Ovary (tissue), 9 donors: ENCODE measurements around the gene URB2. TPM values are rescaled to one million over a fixed set of nuclear protein-coding genes. Genes with fewer than 3 reads are reported as not detected.

Experiments
- DNase-seq, 5 donors: peaks; one replicate each; pipeline ENCODE4 v3.0.0-alpha.2; 2019 to 2020
- H3K27ac ChIP-seq, 2 donors: fragments of 200-600 bp; one replicate each; pipeline versions ENCODE4 v1.5.1 to v1.8.0; 2019 to 2022
- H3K27me3 ChIP-seq: fragments of 200-600 bp; one replicate; pipeline ENCODE4 v1.8.0; 2022
- H3K36me3 ChIP-seq: fragments of 200-600 bp; sonication (generic); one replicate; pipeline ENCODE4 v1.5.1; 2019
- H3K4me1 ChIP-seq: one replicate; pipeline ENCODE4 v1.8.1; 2013; ENCODE audit warnings: mild to moderate bottlenecking, moderate library complexity; ENCODE audit not compliant: insufficient read depth
- H3K4me3 ChIP-seq: fragments of 200-600 bp; sonication (generic); one replicate; pipeline ENCODE4 v1.5.1; 2017
- H3K9me3 ChIP-seq, 2 donors: fragments of 200-600 bp in 1 of 2; sonication (generic) in 1 of 2; one replicate each; pipeline versions ENCODE4 v1.5.1 to v1.8.1; 2013 to 2019; ENCODE audit warnings: mild to moderate bottlenecking in 1 of 2, moderate library complexity in 1 of 2
- CTCF ChIP-seq, 3 donors: fragments of 450-650 bp in 2 of 3; fragments of 200-600 bp in 1 of 3; IDR thresholded peaks; one replicate each; pipeline versions ENCODE4 v1.5.1 to v1.8.0; 2016 to 2022; ENCODE audit warnings: antibody characterized with exemption in 3 of 3, mild to moderate bottlenecking in 1 of 3
- EP300 ChIP-seq: sonication (generic); formaldehyde crosslinking; IDR thresholded peaks from one replicate; pipeline ENCODE4 v1.6.1; 2017; ENCODE audit warnings: antibody characterized with exemption
- POLR2A ChIP-seq: fragments of 450-650 bp; IDR thresholded peaks from one replicate; pipeline ENCODE4 v1.6.1; 2017; ENCODE audit warnings: antibody characterized with exemption, mild to moderate bottlenecking, moderate library complexity
- WGBS, 3 donors: extraction: QIAGEN DNeasy Blood & Tissue Kit in 1 of 3; methylation state at CpG; one replicate each; pipeline versions ENCODE4 v1.1.5 to v1.1.7; 2013 to 2017; 5-methylcytosine and 5-hydroxymethylcytosine counted together
- intact Hi-C, 4 donors: fragments of 100-400 bp; cut with DNase I; formaldehyde crosslinking; loops; one replicate each; pipeline versions ENCODE4 v1.11.0 to v1.15.1; 2022 to 2023
- polyA plus RNA-seq, 2 donors: library from polyadenylated mRNA; stranded (reverse); fragments of 200-250 nt in 1 of 2; fragments of 350-450 nt in 1 of 2; fragmentation: Illumina TruSeq in 1 of 2; extraction: RNeasy Lipid Tissue Mini Kit (QIAGEN cat#74804) in 1 of 2; gene quantifications; one replicate each; pipeline ENCODE4 v1.2.3, GENCODE V29; 2013 to 2014
- total RNA-seq, 7 donors: library from RNA; depleted of rRNA in 2 of 7; stranded (reverse); fragments of >200 nt in 2 of 7; fragmentation: NEBNext Ultra II Directional in 3 of 7; extraction: Animal tissue kit (Norgen Biotek cat#: 25700) in 3 of 7; gene quantifications; one replicate each; pipeline versions ENCODE4 v1.1.0 to v1.2.4, GENCODE V29; 2016 to 2023
- donor health status: DM: no; HTN: no; CAD: no; lungs with moderate emphysema.
- donor health status: DM: no; HTN: no; CAD: no.
- donor health status: Bipolar disorder and iron deficiency.
- donor health status: DM: yes; HTN: yes; CAD: no.
- donor health status: DM: no; HTN: no; CAD: no.
- donor health status: DM: yes; HTN: yes; CAD: no.

The URB2 gene
- total and polyA plus RNA-seq, 9 donors: 2.2 to 16.7 (median 8.0) TPM

GRCh38 chr1:229581485-229581884, 44.6 kb upstream of the URB2 start:
- intact Hi-C loops: no loop called here
- peaks cover 6% of the 10 kb centered on the region for H3K4me1 ChIP-seq
- TF ChIP-seq EP300 (no peak), POLR2A (no peak), CTCF (IDR thresholded peaks at IDR 0.05) (no peak)
- H3K9me3 ChIP-seq: no peaks in the 10 kb centered on the region
- 84 to 86% (median 85%) methylated on average over 3 of the region's 3 CpGs for WGBS, 3 donors
- no peaks in the 10 kb centered on the region for H3K36me3 ChIP-seq
- H3K4me3 ChIP-seq: no peak overlapping the region
- no peak overlapping the region for H3K27ac ChIP-seq
- H3K27me3 ChIP-seq: no peaks in the 10 kb centered on the region
- DNase-seq: no peak

- 12 to 15% (median 13%) methylated on average over 11 of the region's 11 CpGs for WGBS, 3 donors
- H3K9me3 ChIP-seq: no peaks in the 10 kb centered on the region
- no peaks in the 10 kb centered on the region for H3K36me3 ChIP-seq
- no peaks in the 10 kb centered on the region for H3K27me3 ChIP-seq
- DNase-seq: peak; percentile 47 to 62 (median 52)
- TF ChIP-seq POLR2A (no peak), CTCF (IDR thresholded peaks at IDR 0.05) (no peak), EP300 (no peak)
- no peak overlapping the region for H3K4me3 ChIP-seq
- H3K27ac ChIP-seq: peak overlapping the region in 1 of 2 donors; percentile 25
- intact Hi-C loops: no loop called here
- H3K4me1 ChIP-seq: peaks cover 6% of the 10 kb centered on the region
Observed at GRCh38 chr1:229582011-229582694, 43.9 kb upstream of the URB2 start.

GRCh38 chr1:229582715-229583114, 43.3 kb upstream of the URB2 start:
- TF ChIP-seq POLR2A: no peak
- Histone ChIP-seq H3K36me3 (no peaks in the 10 kb centered on the region), H3K27me3 (no peaks in the 10 kb centered on the region), H3K27ac (no peak overlapping the region), H3K4me1 (peaks cover 6% of the 10 kb centered on the region), H3K9me3 (no peaks in the 10 kb centered on the region), H3K4me3 (no peak overlapping the region)
- DNase-seq: no peak
- intact Hi-C loops: no loop called here
- WGBS, 3 donors: 94 to 97% (median 96%) methylated on average over 4 of the region's 4 CpGs

- H3K9me3 ChIP-seq: no peaks in the 10 kb centered on the region
- 58 to 70% (median 58%) methylated on average over 2 of the region's 2 CpGs for WGBS, 3 donors
- peaks cover 2% of the 10 kb centered on the region for H3K4me1 ChIP-seq
- no peak overlapping the region for H3K27ac ChIP-seq
- TF ChIP-seq POLR2A (no peak), EP300 (no peak), CTCF (IDR thresholded peaks at IDR 0.05) (no peak)
- intact Hi-C loops: no loop called here
- no peak overlapping the region for H3K4me3 ChIP-seq
- H3K27me3 ChIP-seq: no peaks in the 10 kb centered on the region
- no peaks in the 10 kb centered on the region for H3K36me3 ChIP-seq
- DNase-seq: no peak
Observed at GRCh38 chr1:229585338-229585737, 40.7 kb upstream of the URB2 start.

GRCh38 chr1:229590119-229590518, 35.9 kb upstream of the URB2 start:
- WGBS, 3 donors: 92% methylated on average over 5 of the region's 5 CpGs
- TF ChIP-seq POLR2A (no peak), EP300 (no peak)
- intact Hi-C loops: no loop called here
- Histone ChIP-seq H3K4me1 (no peaks in the 10 kb centered on the region), H3K4me3 (no peak overlapping the region), H3K27ac (no peak overlapping the region), H3K36me3 (no peaks in the 10 kb centered on the region), H3K9me3 (no peaks in the 10 kb centered on the region), H3K27me3 (no peaks in the 10 kb centered on the region)
- no peak for DNase-seq
